NCI-H1694 treated with DMSO at 0.1 percent for 48 hours (cell line): ENCODE data around the gene MYRIP.
"Not testable (repeated sequence)": the region's sequence is repeated elsewhere in the genome, so short reads cannot be mapped to it uniquely, and the experiment has no call there.

ENCODE experiments used
- DNase-seq: peaks from one replicate; lab custom pipeline; 2025; lab: John Stamatoyannopoulos, UW

The MYRIP gene

GRCh38 chr3:39808467-39809180, 785 bp upstream of the MYRIP start:
- DNase-seq = no peak

- DNase-seq = no peak
Measured at GRCh38 chr3:39809995-39810595, 686 bp downstream of the MYRIP start.

GRCh38 chr3:39810647-39811161, 1.3 kb downstream of the MYRIP start:
- no peak for DNase-seq

GRCh38 chr3:39811561-39811960, 2.2 kb downstream of the MYRIP start:
- no peak for DNase-seq

GRCh38 chr3:39812537-39812936, 3.1 kb downstream of the MYRIP start:
- no peak for DNase-seq

GRCh38 chr3:39814007-39814406, 4.6 kb downstream of the MYRIP start:
- no peak for DNase-seq

- no peak for DNase-seq
Measured at GRCh38 chr3:39819899-39820298, 10.5 kb downstream of the MYRIP start.

- not testable (repeated sequence) for DNase-seq
Measured at GRCh38 chr3:39833764-39834163, 24.4 kb downstream of the MYRIP start.

GRCh38 chr3:39839484-39839883, 30.1 kb downstream of the MYRIP start:
- no peak for DNase-seq

- no peak for DNase-seq
Measured at GRCh38 chr3:39843440-39843839, 34.0 kb downstream of the MYRIP start.

GRCh38 chr3:39848365-39848764, 39.0 kb downstream of the MYRIP start:
- DNase-seq = no peak

GRCh38 chr3:39849992-39850715, 40.7 kb downstream of the MYRIP start:
- DNase-seq = no peak

- no peak for DNase-seq
Measured at GRCh38 chr3:39850716-39851032, 41.3 kb downstream of the MYRIP start.

- DNase-seq = no peak
Measured at GRCh38 chr3:39855517-39855916, 46.1 kb downstream of the MYRIP start.

GRCh38 chr3:39869890-39870289, 60.5 kb downstream of the MYRIP start:
- DNase-seq = no peak

- no peak for DNase-seq
Measured at GRCh38 chr3:39870706-39871105, 61.3 kb downstream of the MYRIP start.

GRCh38 chr3:39879581-39879980, 70.2 kb downstream of the MYRIP start:
- no peak for DNase-seq

GRCh38 chr3:39882111-39882510, 72.7 kb downstream of the MYRIP start:
- no peak for DNase-seq

- DNase-seq = no peak
Measured at GRCh38 chr3:39892068-39892467, 82.7 kb downstream of the MYRIP start.

GRCh38 chr3:39896184-39896583, 86.8 kb downstream of the MYRIP start:
- no peak for DNase-seq

- DNase-seq = no peak
Measured at GRCh38 chr3:39900462-39901002, 91.1 kb downstream of the MYRIP start.

- DNase-seq = no peak
Measured at GRCh38 chr3:39903253-39903652, 93.8 kb downstream of the MYRIP start.

- no peak for DNase-seq
Measured at GRCh38 chr3:39905788-39906187, 96.4 kb downstream of the MYRIP start.
